ENCODE measurements around the gene EXOC4.

The EXOC4 gene

GRCh38 chr7:133948588-133948987, 695.7 kb downstream of the EXOC4 start:
- Histone ChIP-seq H3K9me2 (replicated peaks; ENCODE audit: low read depth, low read length) (no peaks in the 10 kb centered on the region), H4K20me1 (ENCODE audit: insufficient read depth, low read length, poor library complexity, severe bottlenecking) (no peaks in the 10 kb centered on the region), H3F3A (ENCODE audit: low read depth) (no peaks in the 10 kb centered on the region), H2AFZ (ENCODE audit: low read length) (no peak overlapping the region), H3K4me3 (ENCODE audit: low read length, poor library complexity, severe bottlenecking) (no peak overlapping the region), H3K79me2 (ENCODE audit: insufficient read depth, low read length) (no peaks in the 10 kb centered on the region), H3K9ac (ENCODE audit: low read depth, low read length, poor library complexity, severe bottlenecking) (no peak overlapping the region), H3K4me1 (ENCODE audit: insufficient read depth, low read length, poor library complexity, severe bottlenecking) (no peaks in the 10 kb centered on the region), H3K36me3 (ENCODE audit: insufficient read depth, low read length) (no peaks in the 10 kb centered on the region), H3K27me3 (ENCODE audit: insufficient read depth, low read length, poor library complexity, severe bottlenecking) (no peaks in the 10 kb centered on the region), H3K9me3 (ENCODE audit: insufficient read depth, low read depth, low read length) (no peaks in the 10 kb centered on the region), H3K4me2 (ENCODE audit: low read depth, low read length, poor library complexity, severe bottlenecking) (no peak overlapping the region)
- TF ChIP-seq CTCF (conservative IDR thresholded peaks at IDR 0.05; ENCODE audit: low read length) = no peak
- no peak for TF ChIP-seq EZH2phosphoT487 (IDR thresholded peaks at IDR 0.05; ENCODE audit: borderline replicate concordance)

GRCh38 chr7:133950855-133951254, 698.0 kb downstream of the EXOC4 start:
- H3K4me2 ChIP-seq (ENCODE audit: low read depth, low read length, poor library complexity, severe bottlenecking) = no peak overlapping the region
- H4K20me1 ChIP-seq (ENCODE audit: insufficient read depth, low read length, poor library complexity, severe bottlenecking) = no peaks in the 10 kb centered on the region
- no peaks in the 10 kb centered on the region for H3K79me2 ChIP-seq (ENCODE audit: insufficient read depth, low read length)
- H3K4me1 ChIP-seq (ENCODE audit: insufficient read depth, low read length, poor library complexity, severe bottlenecking) = no peaks in the 10 kb centered on the region
- TF ChIP-seq EZH2phosphoT487 (IDR thresholded peaks at IDR 0.05; ENCODE audit: borderline replicate concordance) (no peak), CTCF (conservative IDR thresholded peaks at IDR 0.05; ENCODE audit: low read length) (no peak)
- H3K9me3 ChIP-seq (ENCODE audit: insufficient read depth, low read depth, low read length) = peaks cover 6% of the 10 kb centered on the region; the same call in 1 of the 2 replicates
- no peaks in the 10 kb centered on the region for H3F3A ChIP-seq (ENCODE audit: low read depth)
- no peaks in the 10 kb centered on the region for H3K9me2 ChIP-seq (replicated peaks; ENCODE audit: low read depth, low read length)
- H3K4me3 ChIP-seq (ENCODE audit: low read length, poor library complexity, severe bottlenecking) = no peak overlapping the region
- no peaks in the 10 kb centered on the region for H3K36me3 ChIP-seq (ENCODE audit: insufficient read depth, low read length)
- H3K9ac ChIP-seq (ENCODE audit: low read depth, low read length, poor library complexity, severe bottlenecking) = no peak overlapping the region
- H3K27me3 ChIP-seq (ENCODE audit: insufficient read depth, low read length, poor library complexity, severe bottlenecking) = no peaks in the 10 kb centered on the region
- no peak overlapping the region for H2AFZ ChIP-seq (ENCODE audit: low read length)

GRCh38 chr7:133955208-133955607, 702.3 kb downstream of the EXOC4 start:
- Histone ChIP-seq H2AFZ (ENCODE audit: low read length) (no peak overlapping the region), H3K9ac (ENCODE audit: low read depth, low read length, poor library complexity, severe bottlenecking) (no peak overlapping the region), H3K4me3 (ENCODE audit: low read length, poor library complexity, severe bottlenecking) (no peak overlapping the region), H4K20me1 (ENCODE audit: insufficient read depth, low read length, poor library complexity, severe bottlenecking) (no peaks in the 10 kb centered on the region), H3K36me3 (ENCODE audit: insufficient read depth, low read length) (no peaks in the 10 kb centered on the region), H3K9me3 (ENCODE audit: insufficient read depth, low read depth, low read length) (peaks cover 6% of the 10 kb centered on the region; the same call in 1 of the 2 replicates), H3F3A (ENCODE audit: low read depth) (no peaks in the 10 kb centered on the region), H3K79me2 (ENCODE audit: insufficient read depth, low read length) (no peaks in the 10 kb centered on the region), H3K4me2 (ENCODE audit: low read depth, low read length, poor library complexity, severe bottlenecking) (no peak overlapping the region), H3K4me1 (ENCODE audit: insufficient read depth, low read length, poor library complexity, severe bottlenecking) (peaks cover 7% of the 10 kb centered on the region), H3K27me3 (ENCODE audit: insufficient read depth, low read length, poor library complexity, severe bottlenecking) (no peaks in the 10 kb centered on the region), H3K9me2 (replicated peaks; ENCODE audit: low read depth, low read length) (no peaks in the 10 kb centered on the region)
- no peak for TF ChIP-seq CTCF (conservative IDR thresholded peaks at IDR 0.05; ENCODE audit: low read length)
- TF ChIP-seq EZH2phosphoT487 (IDR thresholded peaks at IDR 0.05; ENCODE audit: borderline replicate concordance) = no peak
